GM23248 (cell line): ENCODE results near the gene VTI1A.

ENCODE experiments used
- EZH2 ChIP-seq: fragments of 200-600 bp; sonication (generic); IDR thresholded peaks from 2 replicates; pipeline ENCODE4 v1.6.1; 2018; ENCODE audit warnings: antibody characterized with exemption, mild to moderate bottlenecking; ENCODE audit not compliant: insufficient read depth, poor library complexity, severe bottlenecking
- EZH2phosphoT487 ChIP-seq: fragments of 200-600 bp; sonication (generic); IDR thresholded peaks from 2 replicates; pipeline ENCODE4 v1.6.1; 2018; ENCODE audit warnings: antibody characterized with exemption, moderate library complexity, mild to moderate bottlenecking, low read depth; ENCODE audit not compliant: insufficient read depth

GRCh38 chr10:112557197-112557596 lies 110.2 kb downstream of the VTI1A start:
- TF ChIP-seq EZH2 (no peak), EZH2phosphoT487 (no peak)
